ENCODE measurements around the gene COA5.

Gene COA5

DNA sequence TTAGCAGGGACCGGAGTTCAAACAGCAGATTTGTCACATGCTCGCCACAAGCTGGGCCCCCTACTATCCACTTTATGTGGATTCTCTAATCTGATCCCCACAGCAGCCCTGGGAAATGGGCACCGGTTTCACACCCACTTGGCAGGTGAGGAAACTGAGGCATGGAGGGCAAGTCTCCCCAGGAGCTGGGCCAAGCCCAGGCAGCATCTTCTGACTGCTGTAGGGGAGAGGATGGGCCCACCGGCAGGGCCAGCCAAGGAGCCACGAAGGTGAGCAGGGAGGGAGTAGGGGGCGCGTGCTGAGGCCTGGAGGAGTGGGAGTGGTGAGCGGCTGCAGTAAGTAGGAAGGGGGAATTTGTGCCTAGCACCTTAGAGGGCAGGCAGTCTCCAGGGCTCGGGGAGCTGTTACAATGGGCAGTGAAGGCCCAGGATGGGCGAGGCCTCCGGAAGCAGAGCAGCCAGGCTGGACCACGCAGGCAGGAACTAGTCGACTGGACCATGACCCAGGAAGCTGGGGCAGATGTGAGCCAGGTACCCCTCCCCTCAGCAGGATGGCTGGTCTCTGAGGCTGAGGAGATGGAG, 37.1 kb downstream of the COA5 start:
- no peak for DNase-seq

DNA sequence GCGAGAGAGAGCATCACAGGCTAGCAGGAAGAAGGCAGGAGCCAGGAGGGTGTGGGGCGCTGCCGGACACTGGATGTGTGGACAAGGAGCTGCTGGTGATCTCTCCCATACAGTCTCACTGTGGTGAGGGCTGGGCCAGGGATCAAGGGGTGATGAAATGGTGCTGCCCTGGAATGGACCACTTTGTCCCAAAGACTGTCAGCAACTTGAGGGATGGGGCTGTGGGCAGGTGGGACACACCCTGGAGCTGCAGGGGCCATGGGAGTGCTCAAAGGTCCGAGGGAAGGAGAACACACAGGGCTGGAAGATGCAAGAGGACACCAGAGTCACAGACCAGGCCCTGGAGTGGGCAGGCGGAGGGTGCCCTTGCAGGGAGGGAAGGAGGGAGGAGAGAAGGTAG, 38.0 kb downstream of the COA5 start:
- DNase-seq, result no peak

DNA sequence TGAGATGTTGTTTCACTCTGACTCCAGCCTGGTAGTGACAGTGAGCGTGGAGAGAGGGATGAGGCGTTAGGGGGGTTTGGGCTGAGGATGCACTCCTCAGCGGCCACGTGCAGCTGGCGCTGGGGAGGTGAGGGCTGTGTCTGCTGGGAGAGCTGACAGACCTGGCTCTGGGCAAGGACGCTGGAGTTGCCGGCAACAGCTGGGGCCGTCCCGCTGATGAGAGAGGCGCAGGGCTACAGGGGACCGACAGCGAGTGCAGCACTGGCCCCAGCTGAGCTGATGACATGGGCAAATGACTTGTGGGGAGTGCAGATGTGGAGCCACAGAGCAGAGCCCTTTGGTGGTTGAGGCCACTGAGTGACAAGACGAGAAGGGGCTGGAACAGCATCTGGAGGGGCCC, 38.4 kb downstream of the COA5 start:
- no peak for DNase-seq

DNA sequence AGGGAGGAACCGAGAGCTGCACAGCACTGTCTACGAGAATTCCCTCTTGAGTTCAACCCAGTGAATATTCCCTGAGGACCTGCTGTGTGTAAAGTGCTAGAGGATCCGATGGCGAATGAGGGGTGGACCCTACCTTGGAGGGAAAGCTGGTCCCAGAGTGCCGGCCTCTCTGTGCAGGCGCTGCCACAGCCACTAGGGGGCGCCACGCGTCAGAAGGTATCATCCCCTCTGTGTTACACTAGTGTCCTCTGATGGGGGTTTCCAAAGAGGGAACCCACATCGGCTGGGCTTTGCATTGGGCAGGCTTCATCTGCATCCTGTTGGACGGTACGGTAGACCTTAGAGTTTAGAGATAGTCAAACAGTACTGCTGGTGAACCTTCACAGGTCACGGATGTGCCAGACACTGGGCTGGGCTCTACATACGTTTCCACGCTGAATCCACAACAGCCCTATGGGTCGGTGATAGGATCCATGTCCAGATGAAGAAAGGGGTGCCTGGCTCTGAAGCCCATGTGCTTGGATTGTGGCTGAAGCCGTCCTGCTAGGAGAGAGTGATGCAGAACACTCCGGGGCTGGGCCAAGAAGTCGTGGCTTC, 39.0 kb downstream of the COA5 start:
- peak; percentile 72 for DNase-seq

DNA sequence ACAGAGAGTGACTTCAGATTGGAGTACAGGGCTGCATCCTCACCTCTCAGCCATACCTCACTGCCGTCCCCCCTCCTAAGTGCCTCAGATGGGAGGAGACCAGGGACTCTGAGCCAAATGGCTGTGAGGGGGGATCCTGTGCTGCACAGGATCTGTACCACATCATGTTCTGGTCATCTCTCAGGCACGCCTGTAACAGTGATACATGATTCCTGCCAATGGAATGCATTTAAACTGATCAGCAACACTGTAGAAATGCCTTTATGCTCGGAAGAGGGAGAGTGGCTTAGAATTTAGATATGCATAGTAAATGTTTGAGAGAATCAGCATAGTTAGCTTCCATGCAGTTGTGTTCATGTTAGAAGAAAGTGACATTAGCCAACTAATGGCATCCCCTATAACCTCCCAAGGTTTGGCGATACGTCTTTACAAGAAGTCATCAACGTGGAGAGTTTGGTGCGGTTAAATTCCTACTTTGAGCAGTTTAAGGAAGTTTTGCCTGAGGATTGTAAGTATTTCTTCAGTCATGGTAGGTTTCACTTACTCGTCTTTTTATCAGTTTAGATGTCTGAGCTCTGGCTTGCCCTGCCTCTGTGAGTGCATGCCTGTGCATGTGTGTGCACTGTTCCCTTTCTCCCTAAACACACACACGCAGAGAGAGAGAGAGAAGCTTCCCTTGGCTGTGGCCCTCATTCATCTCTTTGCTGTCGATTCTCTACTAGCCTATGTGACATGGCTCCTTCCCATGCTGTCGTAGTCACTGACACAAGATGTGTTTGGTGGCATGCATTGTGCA, 40.0 kb downstream of the COA5 start:
- no peak for DNase-seq

DNA sequence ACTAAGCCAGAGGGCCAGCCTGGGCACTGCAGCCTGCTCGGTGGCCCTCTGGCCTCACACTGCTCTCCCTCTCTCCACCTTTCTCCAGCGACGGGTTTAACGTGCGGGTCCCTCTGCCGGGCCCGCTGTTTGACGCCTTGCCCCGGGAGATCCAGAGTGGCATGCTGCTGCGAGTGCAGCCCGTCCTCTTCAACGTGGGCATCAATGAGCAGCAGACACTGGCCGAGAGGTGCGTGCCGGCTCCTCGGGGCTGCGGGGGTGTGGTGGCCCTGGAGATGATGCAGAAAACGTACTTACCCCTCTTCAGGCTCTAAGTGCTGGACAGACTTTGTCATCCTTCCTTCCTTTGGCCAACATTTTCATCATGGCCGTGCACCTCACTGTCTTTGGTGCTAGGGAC, 42.4 kb downstream of the COA5 start:
- no peak for DNase-seq

DNA sequence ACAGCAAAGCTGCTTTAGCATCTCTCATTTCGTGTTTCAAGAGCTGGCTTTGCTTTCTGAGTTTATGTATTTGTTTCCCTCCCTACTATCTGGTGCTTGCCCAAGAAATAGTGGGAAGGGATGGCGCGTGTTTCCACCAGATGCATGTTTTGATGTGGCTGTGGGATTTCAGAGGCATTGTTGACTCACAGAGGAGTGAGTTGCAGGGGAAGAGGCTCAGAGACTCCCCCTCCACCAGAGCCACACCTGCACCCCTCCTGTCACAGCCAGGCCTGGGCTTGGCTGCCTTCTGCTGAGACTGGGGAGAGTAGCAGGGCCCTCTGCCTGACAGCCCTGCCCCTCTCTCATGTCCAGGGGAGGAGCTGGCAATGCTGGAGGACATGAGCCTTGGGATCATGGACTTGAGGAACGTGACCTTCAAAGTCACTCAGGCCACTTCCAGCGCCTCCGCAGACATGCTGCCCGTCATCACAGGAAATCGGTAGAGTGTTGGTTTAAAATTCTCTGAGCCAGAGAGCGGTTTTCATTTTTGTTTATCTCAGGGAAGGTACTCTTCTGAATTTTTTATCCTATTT, 42.9 kb downstream of the COA5 start:
- no peak for DNase-seq

DNA sequence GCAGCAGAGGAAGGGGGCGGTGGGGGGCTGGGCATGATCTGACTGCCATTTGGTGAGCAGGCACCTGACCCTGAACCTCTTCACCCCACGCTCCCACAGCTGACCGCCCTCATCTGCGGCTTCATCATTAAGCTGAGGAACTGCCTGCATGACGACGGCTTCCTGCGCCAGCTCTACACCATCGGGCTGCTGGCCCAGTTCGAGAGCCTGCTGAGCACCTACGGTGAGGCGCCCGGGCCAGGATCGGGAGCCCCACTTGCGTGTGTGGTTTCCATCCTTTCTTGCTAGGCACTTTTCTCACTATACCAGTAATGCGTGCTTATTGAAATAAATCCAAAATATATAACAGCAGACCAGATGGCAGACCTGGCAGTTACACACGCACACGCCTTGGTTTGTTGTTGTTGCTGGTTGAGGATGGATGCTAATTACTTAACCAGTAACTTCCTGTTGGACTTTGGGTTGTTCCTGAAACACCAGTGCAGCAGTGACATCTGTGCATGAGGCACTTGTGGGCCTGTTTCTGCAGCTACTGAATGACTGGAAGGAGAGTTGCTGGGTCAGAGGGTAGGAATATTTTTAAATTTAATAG, 43.7 kb downstream of the COA5 start:
- DNase-seq, result no peak

DNA sequence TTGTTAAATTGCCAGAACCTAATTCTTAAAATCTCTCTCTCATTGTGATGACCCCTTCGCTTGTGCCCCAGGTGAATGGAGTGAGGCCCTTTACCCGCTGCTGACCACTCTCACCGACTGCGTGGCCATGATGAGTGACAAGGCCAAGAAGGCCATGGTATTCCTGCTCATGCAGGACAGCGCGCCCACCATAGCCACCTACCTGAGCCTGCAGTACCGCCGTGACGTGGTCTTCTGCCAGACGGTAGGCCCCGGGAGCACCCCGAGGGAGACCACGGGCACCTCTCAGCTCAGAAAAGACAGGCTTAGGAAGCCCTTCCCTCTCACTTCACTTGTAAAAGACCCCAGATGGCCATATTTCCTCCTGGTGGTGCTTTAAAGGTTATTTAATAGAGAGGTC, 44.9 kb downstream of the COA5 start:
- no peak for DNase-seq

DNA sequence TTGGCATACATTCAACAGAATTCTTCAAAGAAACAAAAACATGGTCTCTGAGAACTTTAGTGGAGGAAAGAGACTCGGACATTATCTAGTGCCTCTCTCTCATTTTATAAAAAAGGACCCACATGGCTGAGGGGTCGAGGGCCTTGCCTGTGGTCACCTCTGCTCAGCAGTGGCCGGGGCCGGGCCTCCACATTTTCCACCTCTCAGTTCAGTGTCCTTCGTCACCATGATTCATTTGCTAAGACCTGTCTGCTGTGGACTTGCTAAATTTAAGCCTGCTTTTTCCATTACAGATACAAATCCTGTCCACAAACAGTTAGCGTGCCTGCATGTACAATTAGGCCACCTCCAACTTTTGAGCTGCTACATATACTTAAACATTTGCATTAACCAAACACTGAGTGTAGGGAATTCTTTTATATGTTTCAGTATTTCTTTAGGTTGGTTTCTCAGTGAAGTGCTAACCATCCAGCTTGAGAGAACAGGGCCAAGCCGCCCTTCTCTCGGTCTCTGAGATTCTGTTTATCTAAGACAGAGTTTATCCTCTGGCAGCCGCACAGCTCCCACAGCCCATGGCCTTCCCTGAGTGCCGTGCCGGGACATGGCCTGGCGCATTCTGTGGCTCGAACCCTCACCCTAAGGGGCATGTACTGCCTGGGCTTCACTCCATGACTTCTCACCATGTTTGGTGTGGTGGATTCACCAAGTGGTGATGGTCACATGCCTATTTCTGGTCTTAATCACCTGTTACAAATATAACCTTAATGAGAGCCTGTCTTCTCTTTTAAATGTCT, 46.2 kb downstream of the COA5 start:
- DNase-seq, result no peak

DNA sequence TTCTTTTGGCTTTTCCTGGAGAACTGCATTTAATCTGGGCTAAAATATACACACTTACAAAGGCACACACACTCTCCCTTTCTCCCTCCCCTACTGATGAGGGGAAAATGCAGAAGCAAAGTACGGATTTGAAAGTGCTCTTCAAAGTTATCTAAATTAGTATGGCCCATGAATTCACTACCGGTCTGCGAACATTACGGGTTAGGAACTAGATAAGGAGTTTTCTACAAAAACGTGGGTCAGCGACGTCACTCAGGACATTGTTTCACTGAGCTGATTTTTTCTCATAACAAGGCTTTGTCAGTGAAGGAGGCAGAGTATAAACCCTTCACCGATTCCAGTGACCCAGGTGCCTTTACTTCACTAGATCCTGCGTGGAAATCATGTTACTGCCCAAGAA, 47.3 kb downstream of the COA5 start:
- DNase-seq, result no peak

DNA sequence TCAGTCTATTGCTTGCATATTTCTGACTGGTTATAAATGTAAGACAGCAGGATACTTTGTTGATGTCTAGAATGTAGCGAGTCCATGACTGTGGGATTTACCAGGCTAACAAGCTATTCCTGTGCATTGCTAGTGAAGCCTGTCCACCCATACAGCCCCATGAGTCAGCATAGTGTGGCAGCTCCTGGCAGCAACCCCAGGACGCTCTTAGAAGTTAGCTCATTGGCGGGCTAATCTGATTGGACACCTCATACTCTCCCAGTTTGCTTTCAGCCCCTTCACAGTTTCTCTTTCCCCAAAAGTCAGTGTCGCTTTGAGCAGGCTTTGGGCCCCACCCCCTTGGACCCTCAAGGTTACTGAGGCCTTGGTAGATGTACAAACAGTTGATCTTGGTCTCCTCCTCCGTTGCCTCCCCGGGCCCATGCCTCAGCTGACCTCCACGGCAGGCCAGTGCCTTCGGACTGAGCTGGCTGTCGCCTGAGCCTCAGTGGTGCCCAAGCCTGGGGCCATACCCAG, 48.0 kb downstream of the COA5 start:
- no peak for DNase-seq

DNA sequence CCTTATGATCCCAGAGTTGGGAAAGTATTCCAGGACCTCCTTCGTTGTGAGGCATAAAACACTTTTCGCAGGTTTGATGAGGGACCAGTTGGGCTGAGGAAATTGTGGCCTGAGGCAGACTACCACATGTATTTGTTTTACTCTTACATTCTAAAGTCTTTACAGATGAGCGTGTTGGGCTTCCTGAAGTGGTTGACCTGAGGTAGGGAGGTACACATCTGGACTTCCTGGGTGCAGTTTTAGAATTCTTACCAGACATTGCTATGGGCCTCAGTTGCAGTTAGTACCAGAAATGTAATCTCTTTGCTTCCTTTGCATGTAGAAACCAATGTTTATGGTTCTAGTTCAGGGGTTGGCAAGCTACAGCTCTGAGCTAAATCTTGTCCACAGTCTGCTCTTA, 48.7 kb downstream of the COA5 start:
- no peak for DNase-seq

DNA sequence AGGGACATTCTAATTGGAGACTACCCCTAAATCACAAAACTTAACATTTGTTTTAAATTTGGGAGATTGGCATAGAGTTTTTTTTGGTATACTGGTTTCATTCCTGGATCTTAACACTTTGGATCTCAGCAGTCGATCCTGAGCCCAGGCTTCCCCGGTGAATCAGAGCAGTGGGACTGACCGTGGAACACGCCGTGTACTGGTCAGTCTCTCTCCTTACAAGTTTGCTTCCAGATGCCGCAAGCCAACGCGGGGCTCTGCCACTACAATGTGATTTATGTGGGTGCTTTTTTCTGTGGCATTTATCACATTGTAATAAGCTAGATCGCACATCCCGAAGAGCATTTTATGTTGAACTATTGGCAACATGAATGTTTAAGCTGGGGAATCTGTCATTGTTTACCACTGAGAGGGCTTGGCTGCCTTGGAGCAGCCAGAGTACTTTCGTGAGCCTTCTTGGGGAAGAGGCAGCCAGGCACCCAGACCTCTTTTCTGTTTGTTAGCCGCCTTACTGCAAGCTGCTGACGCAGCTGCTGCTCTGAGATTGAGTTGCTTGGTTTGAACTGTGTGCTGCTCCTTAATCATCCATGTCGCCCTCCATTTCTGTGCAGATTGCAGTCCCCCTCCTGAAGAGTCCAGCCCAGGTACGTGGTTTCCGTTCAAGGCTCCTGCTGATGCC, 49.3 kb downstream of the COA5 start:
- DNase-seq, result no peak

DNA sequence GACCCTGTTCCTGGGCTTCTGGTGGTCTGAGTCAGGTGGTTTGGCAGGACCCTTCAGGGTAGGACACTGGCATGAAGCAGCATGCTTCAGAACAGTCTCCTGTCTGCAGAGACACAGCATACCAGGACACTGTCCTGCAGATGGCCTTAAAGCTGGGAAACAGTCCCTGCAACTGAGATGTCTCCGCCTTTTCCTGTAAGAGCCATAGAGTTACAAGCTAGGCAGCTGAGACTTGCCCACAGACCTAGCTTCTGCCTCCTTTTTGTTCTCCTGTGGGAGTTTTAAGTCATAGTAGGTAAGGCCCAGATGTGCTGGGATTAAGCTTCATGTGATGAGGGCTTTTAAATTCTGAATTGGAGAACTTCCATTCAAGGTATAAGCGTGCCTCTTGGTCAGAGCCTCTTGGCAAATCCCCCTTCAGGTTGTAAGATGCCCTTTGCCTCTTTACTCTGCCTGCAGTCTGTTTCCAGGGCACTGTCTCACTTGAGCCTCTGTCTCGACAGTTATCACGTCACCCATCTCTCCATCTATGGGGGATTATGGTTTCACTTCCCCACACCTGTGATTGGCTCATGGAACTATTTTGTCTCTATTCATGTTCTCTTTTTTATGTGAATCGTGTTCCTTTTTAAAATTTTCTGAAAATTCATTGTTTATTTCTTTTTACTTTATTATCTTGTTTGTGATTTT, 51.8 kb downstream of the COA5 start:
- no peak for DNase-seq

DNA sequence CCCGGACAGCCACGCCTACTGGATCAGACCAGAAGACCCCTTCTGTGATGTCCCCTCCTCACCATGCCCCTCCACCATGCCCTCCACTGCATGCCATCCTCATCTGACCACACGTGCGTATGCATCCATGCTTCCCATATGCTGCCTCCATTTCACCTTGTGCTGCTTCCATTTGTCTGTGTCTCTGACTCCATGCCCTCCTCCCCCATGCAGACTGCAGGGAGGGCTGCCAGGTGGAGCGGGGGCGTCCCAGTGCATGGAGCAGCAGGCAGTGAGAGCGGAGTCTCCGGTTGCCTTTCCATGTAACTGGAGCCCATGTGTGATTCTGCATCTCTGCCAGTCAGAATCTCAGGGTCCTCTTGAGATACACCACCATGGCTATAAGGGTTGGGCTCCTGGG, 52.6 kb downstream of the COA5 start:
- no peak for DNase-seq

DNA sequence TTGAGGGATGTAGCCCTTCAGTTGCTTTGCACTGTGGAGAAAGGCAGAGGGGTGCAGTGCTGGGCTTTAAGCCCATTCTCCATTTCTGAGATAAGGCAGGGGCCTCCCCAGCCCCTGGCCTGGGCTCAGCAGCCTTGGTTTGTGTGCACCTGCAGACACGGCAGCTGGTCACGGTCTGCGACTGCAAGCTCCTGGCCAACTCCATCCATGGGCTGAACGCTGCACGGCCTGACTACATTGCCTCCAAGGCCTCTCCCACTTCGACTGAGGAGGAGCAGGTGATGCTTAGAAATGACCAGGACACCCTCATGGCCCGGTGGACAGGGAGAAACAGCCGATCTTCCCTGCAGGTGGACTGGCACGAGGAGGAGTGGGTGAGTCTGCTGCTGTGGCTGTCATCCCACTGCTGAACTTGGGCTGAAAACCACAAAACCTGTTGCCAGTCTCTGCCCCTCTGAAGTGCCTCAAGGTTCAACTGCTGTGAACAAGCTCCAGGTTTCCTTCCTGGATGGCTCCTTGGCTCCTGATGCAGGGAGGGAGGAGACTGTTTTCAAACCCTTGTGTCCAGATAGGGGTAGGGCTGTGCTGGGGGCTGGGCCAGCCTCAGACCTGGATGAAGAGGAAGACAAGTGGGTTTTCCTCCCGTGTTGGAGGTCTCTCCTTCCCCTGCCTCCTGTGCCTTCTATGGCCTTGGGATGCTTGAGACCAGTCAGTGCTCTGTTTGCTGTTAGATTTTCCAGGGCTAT, 54.0 kb downstream of the COA5 start:
- no peak for DNase-seq

DNA sequence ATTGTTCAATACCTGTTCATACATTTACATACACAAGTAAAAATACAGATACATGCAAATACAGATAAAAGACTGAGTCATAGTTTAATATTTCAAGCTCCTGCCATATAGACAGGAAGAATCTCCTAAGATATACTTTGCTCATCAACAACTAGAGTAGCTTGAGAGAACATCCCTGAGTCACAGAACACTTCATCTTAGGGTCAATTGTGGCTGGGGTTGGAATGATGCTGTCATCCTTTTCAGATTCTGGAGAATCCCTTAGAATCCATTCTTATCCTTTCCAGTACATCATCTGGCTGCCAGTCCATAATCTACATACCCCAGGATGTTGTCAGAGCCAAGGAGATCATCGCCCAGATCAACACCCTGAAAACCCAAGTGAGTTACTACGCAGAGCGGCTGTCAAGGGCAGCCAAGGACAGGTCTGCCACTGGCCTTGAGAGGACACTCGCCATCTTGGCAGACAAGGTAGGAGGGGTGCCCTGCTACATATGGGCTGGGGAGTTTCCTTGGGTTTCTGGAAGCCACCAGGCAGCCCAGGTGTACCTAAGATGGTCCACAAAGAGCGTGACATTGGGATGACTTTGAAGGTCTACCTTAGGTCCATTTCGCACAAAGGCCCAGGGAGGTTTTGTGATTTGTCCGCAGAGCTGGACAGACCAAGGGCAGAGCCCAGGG, 55.7 kb downstream of the COA5 start:
- DNase-seq, result peak; percentile 43

DNA sequence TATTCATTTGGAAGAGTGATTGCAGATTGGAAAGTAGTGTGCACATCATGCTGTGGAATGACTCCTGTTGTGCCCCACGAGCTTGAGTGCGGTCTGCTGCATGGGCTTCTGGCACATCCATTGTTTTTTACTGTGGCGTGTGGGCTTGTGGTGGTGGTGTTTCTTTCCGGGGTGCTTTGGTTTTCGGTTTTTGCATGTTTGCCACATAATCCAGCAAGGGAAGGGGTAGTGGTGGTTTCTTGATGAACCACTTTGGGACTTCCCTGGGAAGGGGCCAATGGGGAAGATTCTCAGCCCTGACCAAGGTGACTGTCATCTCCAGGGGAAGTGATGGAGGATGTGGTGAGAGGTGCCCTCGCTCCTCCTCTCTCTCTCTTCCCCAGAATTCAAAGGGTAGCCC, 57.0 kb downstream of the COA5 start:
- peak; percentile 5 for DNase-seq

DNA sequence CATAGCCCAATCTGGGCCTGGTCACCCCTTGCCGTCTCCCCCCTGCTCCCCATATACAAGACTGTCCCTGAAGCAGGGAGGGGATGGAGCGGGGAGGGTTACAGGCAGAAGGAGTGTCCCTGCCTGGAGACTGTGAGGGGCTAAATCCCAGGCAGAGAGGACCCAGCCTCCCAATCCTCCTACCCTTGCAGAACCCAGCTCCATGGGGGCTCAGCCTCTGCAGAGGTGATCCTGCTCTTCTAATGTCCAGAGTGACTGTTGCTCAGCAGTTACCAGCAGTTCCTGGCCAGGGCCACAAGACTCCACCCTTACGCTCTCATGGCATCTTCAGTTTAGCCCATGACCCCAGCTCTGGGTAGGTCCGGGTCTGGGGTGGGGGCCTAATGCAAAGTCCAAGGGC, 58.1 kb downstream of the COA5 start:
- DNase-seq, result no peak
